H9 (cell line): ENCODE data around the gene CIART. TPM values are rescaled to one million over a fixed set of nuclear protein-coding genes. Genes with fewer than 3 reads are reported as not detected.

Experiments
- DNase-seq: peaks from one replicate; pipeline ENCODE4 v3.0.0-alpha.2; 2017
- H2AFZ ChIP-seq: one replicate; pipeline ENCODE4 v1.6.1; 2013; ENCODE audit warnings: mild to moderate bottlenecking, low read length, control low read depth, moderate library complexity
- H2AK5ac ChIP-seq: 2 replicates; pipeline ENCODE4 v1.6.1; 2013; ENCODE audit warnings: low read length, control low read depth, mixed read lengths; ENCODE audit not compliant: insufficient read length
- H2BK120ac ChIP-seq: one replicate; pipeline ENCODE4 v1.6.1; 2013; ENCODE audit warnings: low read depth, mild to moderate bottlenecking, low read length, control low read depth, inconsistent platforms; ENCODE audit not compliant: poor library complexity, severe bottlenecking
- H2BK12ac ChIP-seq: 2 replicates; pipeline ENCODE4 v1.6.1; 2013; ENCODE audit warnings: low read length, control low read depth, mixed read lengths, low read depth; ENCODE audit not compliant: insufficient read length
- H2BK15ac ChIP-seq: 2 replicates; pipeline ENCODE4 v1.6.1; 2013; ENCODE audit warnings: low read depth, low read length, control low read depth
- H2BK20ac ChIP-seq: one replicate; pipeline ENCODE4 v1.6.1; 2013; ENCODE audit warnings: low read depth, mild to moderate bottlenecking, low read length, control low read depth, inconsistent platforms; ENCODE audit not compliant: poor library complexity, severe bottlenecking
- H2BK5ac ChIP-seq: 2 replicates; pipeline ENCODE4 v1.6.1; 2013; ENCODE audit warnings: low read length, control low read depth, mixed read lengths; ENCODE audit not compliant: insufficient read length
- H3K14ac ChIP-seq: 2 replicates; pipeline ENCODE4 v1.6.1; 2013; ENCODE audit warnings: low read length, control low read depth; ENCODE audit not compliant: insufficient read depth
- H3K18ac ChIP-seq: 2 replicates; pipeline ENCODE4 v1.6.1; 2013; ENCODE audit warnings: low read depth, mild to moderate bottlenecking, mixed read lengths, low read length, control low read depth; ENCODE audit not compliant: insufficient read length
- H3K23ac ChIP-seq: 2 replicates; pipeline ENCODE4 v1.6.1; 2013; ENCODE audit warnings: low read length, control low read depth, mixed read lengths, low read depth; ENCODE audit not compliant: insufficient read length
- H3K23me2 ChIP-seq: 2 replicates; pipeline ENCODE4 v1.6.1; 2013; ENCODE audit warnings: low read depth, mild to moderate bottlenecking, mixed read lengths, low read length, control low read depth; ENCODE audit not compliant: insufficient read length, poor library complexity, severe bottlenecking
- H3K27ac ChIP-seq: 2 replicates; pipeline ENCODE4 v1.5.1; 2013; ENCODE audit warnings: low read length, control low read depth, mixed read lengths, low read depth; ENCODE audit not compliant: insufficient read length
- H3K27me3 ChIP-seq: 2 replicates; pipeline ENCODE4 v1.6.1; 2013; ENCODE audit warnings: low read length, control low read depth, inconsistent platforms; ENCODE audit not compliant: insufficient read depth
- H3K4ac ChIP-seq: 2 replicates; pipeline ENCODE4 v1.6.1; 2013; ENCODE audit warnings: low read depth, mild to moderate bottlenecking, control low read depth, inconsistent platforms, low read length, moderate library complexity
- H3K4me1 ChIP-seq: 2 replicates; pipeline ENCODE4 v1.6.1; 2013; ENCODE audit warnings: low read length, control low read depth, inconsistent platforms; ENCODE audit not compliant: insufficient read depth
- H3K4me2 ChIP-seq: 2 replicates; pipeline ENCODE4 v1.6.1; 2013; ENCODE audit warnings: low read length, control low read depth, mixed read lengths; ENCODE audit not compliant: insufficient read length, insufficient read depth
- H3K56ac ChIP-seq: 2 replicates; pipeline ENCODE4 v1.6.1; 2013; ENCODE audit warnings: low read depth, mild to moderate bottlenecking, mixed read lengths, low read length, control low read depth; ENCODE audit not compliant: insufficient read length
- H3K79me1 ChIP-seq: 2 replicates; pipeline ENCODE4 v1.6.1; 2013; ENCODE audit warnings: low read depth, mild to moderate bottlenecking, moderate library complexity, low read length, control low read depth, inconsistent platforms; ENCODE audit not compliant: insufficient read depth, poor library complexity, severe bottlenecking
- H3K79me2 ChIP-seq: 2 replicates; pipeline ENCODE4 v1.6.1; 2013; ENCODE audit warnings: low read length, control low read depth, inconsistent platforms; ENCODE audit not compliant: insufficient read depth
- H3K9ac ChIP-seq: 2 replicates; pipeline ENCODE4 v1.6.1; 2013; ENCODE audit warnings: low read length, control low read depth, mixed read lengths; ENCODE audit not compliant: insufficient read length; ENCODE audit errors: extremely low read depth
- H3K9me3 ChIP-seq: one replicate; pipeline ENCODE4 v1.6.1; 2013; ENCODE audit warnings: low read depth, low read length, inconsistent platforms; ENCODE audit not compliant: control insufficient read depth
- H3T11ph ChIP-seq: one replicate; pipeline ENCODE4 v1.6.1; 2013; ENCODE audit warnings: mild to moderate bottlenecking, low read length, control low read depth, inconsistent platforms
- H4K20me1 ChIP-seq: one replicate; pipeline ENCODE4 v1.6.1; 2013; ENCODE audit not compliant: control insufficient read depth, insufficient read length, insufficient read depth
- H4K5ac ChIP-seq: 2 replicates; pipeline ENCODE4 v1.6.1; 2013; ENCODE audit warnings: low read depth, mild to moderate bottlenecking, mixed read lengths, low read length, control low read depth; ENCODE audit not compliant: insufficient read length
- H4K8ac ChIP-seq: replicated peaks from 2 replicates; pipeline ENCODE4 v1.6.1; 2013; ENCODE audit warnings: low read length, control low read depth, mixed read lengths, low read depth; ENCODE audit not compliant: insufficient read length
- H4K91ac ChIP-seq: 2 replicates; pipeline ENCODE4 v1.6.1; 2013; ENCODE audit warnings: low read depth, mild to moderate bottlenecking, moderate library complexity, mixed read lengths, low read length, control low read depth; ENCODE audit not compliant: insufficient read length
- H3K27ac Mint-ChIP-seq, 3 experiments: 2 replicates in 2 of 3; 3 replicates in 1 of 3; pipeline ENCODE4 v1.8.0; 2020 to 2021; ENCODE audit warnings: mixed read lengths in 3 of 3, mild to moderate bottlenecking in 1 of 3, moderate library complexity in 1 of 3
- H3K27me3 Mint-ChIP-seq: 2 replicates; pipeline ENCODE4 v1.8.0; 2021; ENCODE audit warnings: low read depth, mild to moderate bottlenecking, moderate library complexity, mixed read lengths
- H3K36me3 Mint-ChIP-seq, 3 experiments: 2 replicates in 2 of 3; 3 replicates in 1 of 3; pipeline ENCODE4 v1.8.0; 2020 to 2021; ENCODE audit warnings: low read depth in 3 of 3, mixed read lengths in 3 of 3; ENCODE audit not compliant: insufficient read depth in 1 of 3
- H3K4me1 Mint-ChIP-seq, 2 experiments: 2 replicates each; pipeline ENCODE4 v1.8.0; 2020; ENCODE audit warnings: mixed read lengths in 2 of 2
- H3K4me3 Mint-ChIP-seq, 2 experiments: 2 replicates in 1 of 2; 3 replicates in 1 of 2; pipeline ENCODE4 v1.8.0; 2020 to 2021; ENCODE audit warnings: mild to moderate bottlenecking in 2 of 2, mixed read lengths in 2 of 2, moderate library complexity in 1 of 2
- H3K9me3 Mint-ChIP-seq, 2 experiments: 2 replicates in 1 of 2; 3 replicates in 1 of 2; pipeline ENCODE4 v1.8.0; 2020; ENCODE audit warnings: mild to moderate bottlenecking in 2 of 2, mixed read lengths in 2 of 2, moderate library complexity in 1 of 2
- CTCF ChIP-seq: fragments of 200-600 bp; sonication (generic); conservative IDR thresholded peaks from 3 replicates; pipeline ENCODE4 v1.8.0; 2021; ENCODE audit warnings: antibody characterized with exemption, mild to moderate bottlenecking
- WGBS: extraction: QIAGEN DNeasy Blood & Tissue Kit; methylation state at CpG from one replicate; pipeline ENCODE4 v1.1.7; 2013; ENCODE audit warnings: missing lambda C conversion rate, low lambda C conversion rate, mixed read lengths; ENCODE audit not compliant: insufficient read length; ENCODE audit errors: extremely low coverage; 5-methylcytosine and 5-hydroxymethylcytosine counted together
- total RNA-seq: library from RNA; stranded (reverse); gene quantifications from 2 replicates; pipeline ENCODE4 v1.2.1, GENCODE V29; 2021

The CIART gene
- total RNA-seq, 1 experiment from 2014 or later = 15.6 TPM

GRCh38 chr1:150299716-150300115 lies 17.4 kb downstream of the CIART start:
- Histone ChIP-seq H3K23me2 (no peaks in the 10 kb centered on the region), H3K14ac (no peak overlapping the region), H4K91ac (no peak overlapping the region), H3T11ph (no peak overlapping the region), H2BK15ac (no peak overlapping the region), H3K27me3 (no peaks in the 10 kb centered on the region), H3K9ac (no peak overlapping the region), H3K23ac (no peak overlapping the region), H3K9me3 (no peaks in the 10 kb centered on the region), H3K56ac (no peak overlapping the region), H3K79me1 (peaks cover 3% of the 10 kb centered on the region), H3K27ac (no peak overlapping the region), H2BK12ac (no peak overlapping the region), H3K18ac (no peak overlapping the region), H2BK120ac (no peak overlapping the region), H4K5ac (no peak overlapping the region), H3K79me2 (no peaks in the 10 kb centered on the region), H2AFZ (no peak overlapping the region), H3K4me1 (peaks cover 7% of the 10 kb centered on the region; the same call in 1 of the 2 replicates), H4K20me1 (peaks cover 3% of the 10 kb centered on the region), H3K4me2 (no peak overlapping the region), H4K8ac (no peak overlapping the region), H2AK5ac (no peak overlapping the region), H2BK20ac (no peak overlapping the region), H2BK5ac (no peak overlapping the region), H3K4ac (no peak overlapping the region)
- no peaks in the 10 kb centered on the region for H3K9me3 Mint-ChIP-seq
- no peaks in the 10 kb centered on the region for H3K27me3 Mint-ChIP-seq
- WGBS = no CpG with 5 or more reads among the region's 3 CpGs
- DNase-seq = no peak
- H3K27ac Mint-ChIP-seq = peak overlapping the region in 2 of 3 experiments; percentile 23 to 68; a peak in 2 of 7 replicates
- H3K4me1 Mint-ChIP-seq = peaks cover 33 to 35% of the 10 kb centered on the region in 2 experiments
- H3K4me3 Mint-ChIP-seq = no peak overlapping the region
- no peak for TF ChIP-seq CTCF
- H3K36me3 Mint-ChIP-seq = peaks cover 55 to 92% (median 75%) of the 10 kb centered on the region in 3 experiments
